OCI-LY7 (cell line): Measurements from ENCODE around the gene DNAAF8. TPM values are rescaled to one million over a fixed set of nuclear protein-coding genes. Genes with fewer than 3 reads are reported as not detected.
A peak's percentile ranks its signal among the peaks of the same experiment; 100 is the strongest.

Source experiments
- BruUV-seq: library from RNA; stranded (reverse); fragments of 400-500 nt; replicated peaks from 2 replicates; lab custom pipeline; 2021; lab: Mats Ljungman, UMichigan
- CTCF ChIA-PET: fragments of 300-600 bp; sonication (Branson Sonifier 250); formaldehyde crosslinking; loops from one replicate; lab custom pipeline; 2022; ENCODE audit warnings: antibody characterized with exemption; ENCODE audit not compliant: unreplicated experiment; lab: Charles Lee
- POLR2A ChIA-PET: fragments of 300-600 bp; sonication (Branson Sonifier 250); formaldehyde crosslinking; loops from one replicate; lab custom pipeline; 2022; ENCODE audit warnings: antibody characterized with exemption; lab: Charles Lee
- DNase-seq: peaks from one replicate; pipeline ENCODE4 v3.0.0-alpha.2; 2015; ENCODE audit warnings: low spot score
- H2AFZ ChIP-seq: fragments of 200-600 bp; sonication (generic), shearing (Covaris generic); 2 replicates; pipeline ENCODE4 v1.6.1; 2014; ENCODE audit warnings: mild to moderate bottlenecking, antibody characterized with exemption, low read length, moderate library complexity
- H3K27ac ChIP-seq: fragments of 200-600 bp; sonication (generic); 2 replicates; pipeline ENCODE4 v1.5.1; 2014; ENCODE audit warnings: mixed run types, low read depth, mild to moderate bottlenecking, moderate library complexity, low read length, inconsistent platforms; ENCODE audit not compliant: poor library complexity, severe bottlenecking
- H3K36me3 ChIP-seq: fragments of 200-600 bp; sonication (generic); 2 replicates; pipeline ENCODE4 v1.6.1; 2014; ENCODE audit warnings: mild to moderate bottlenecking, antibody characterized with exemption, low read length, moderate library complexity, mixed read lengths; ENCODE audit not compliant: insufficient read depth
- H3K4me1 ChIP-seq: fragments of 200-600 bp; sonication (generic); 2 replicates; pipeline ENCODE4 v1.5.1; 2014; ENCODE audit warnings: mild to moderate bottlenecking, low read length; ENCODE audit not compliant: insufficient read depth, poor library complexity, severe bottlenecking
- H3K4me2 ChIP-seq: fragments of 200-600 bp; sonication (generic); 2 replicates; pipeline ENCODE4 v1.6.1; 2014; ENCODE audit warnings: mild to moderate bottlenecking, low read length
- H3K4me3 ChIP-seq: fragments of 200-600 bp; sonication (generic); 2 replicates; pipeline ENCODE4 v1.5.1; 2014; ENCODE audit warnings: mild to moderate bottlenecking, low read depth, low read length; ENCODE audit not compliant: poor library complexity, severe bottlenecking
- H3K79me2 ChIP-seq: fragments of 200-600 bp; sonication (generic); 2 replicates; pipeline ENCODE4 v1.6.1; 2016; ENCODE audit warnings: low read depth, mild to moderate bottlenecking, low read length, moderate library complexity, mixed read lengths; ENCODE audit not compliant: insufficient read depth
- H3K9me2 ChIP-seq: fragments of 200-600 bp; sonication (generic); 2 replicates; pipeline ENCODE4 v1.6.1; 2016; ENCODE audit warnings: mild to moderate bottlenecking, low read length, mixed read lengths; ENCODE audit not compliant: insufficient read depth
- H3K9me3 ChIP-seq: fragments of 200-600 bp; sonication (generic); 2 replicates; pipeline ENCODE4 v1.6.1; 2014; ENCODE audit warnings: mild to moderate bottlenecking, mixed run types, low read length, mixed read lengths
- H4K20me1 ChIP-seq: fragments of 200-600 bp; sonication (generic); 2 replicates; pipeline ENCODE4 v1.6.1; 2014; ENCODE audit warnings: mild to moderate bottlenecking, antibody characterized with exemption, low read length, moderate library complexity, mixed read lengths; ENCODE audit not compliant: insufficient read depth
- EZH2phosphoT487 ChIP-seq: fragments of 200-600 bp; sonication (generic); IDR thresholded peaks from 2 replicates; pipeline ENCODE4 v1.6.1; 2018; ENCODE audit warnings: low read depth, borderline replicate concordance, mild to moderate bottlenecking, mixed run types, antibody characterized with exemption, low read length, moderate library complexity, mixed read lengths
- intact Hi-C: fragments of 100-400 bp; cut with micrococcal nuclease; formaldehyde crosslinking; loops from one replicate; pipeline ENCODE4 v1.10.0; 2022; ENCODE audit not compliant: unreplicated experiment
- total RNA-seq, 2 experiments: library from RNA; depleted of rRNA in 1 of 2; stranded (reverse); fragments of >200 nt in 1 of 2; shearing (Covaris generic) in 1 of 2; gene quantifications; 2 replicates each; pipeline ENCODE4 v1.2.3, GENCODE V29; 2014 to 2022
- TF ChIP-seq, protein P1 (sequence below): fragments of 200-600 bp; sonication (generic); conservative IDR thresholded peaks from 2 replicates; pipeline ENCODE4 v1.5.1; 2014; ENCODE audit warnings: mild to moderate bottlenecking, antibody characterized with exemption, low read length, moderate library complexity, mixed read lengths

DNAAF8 gene
- total RNA-seq, 2 experiments from 2014 or later: 0.38 to 1.1 TPM

DNA sequence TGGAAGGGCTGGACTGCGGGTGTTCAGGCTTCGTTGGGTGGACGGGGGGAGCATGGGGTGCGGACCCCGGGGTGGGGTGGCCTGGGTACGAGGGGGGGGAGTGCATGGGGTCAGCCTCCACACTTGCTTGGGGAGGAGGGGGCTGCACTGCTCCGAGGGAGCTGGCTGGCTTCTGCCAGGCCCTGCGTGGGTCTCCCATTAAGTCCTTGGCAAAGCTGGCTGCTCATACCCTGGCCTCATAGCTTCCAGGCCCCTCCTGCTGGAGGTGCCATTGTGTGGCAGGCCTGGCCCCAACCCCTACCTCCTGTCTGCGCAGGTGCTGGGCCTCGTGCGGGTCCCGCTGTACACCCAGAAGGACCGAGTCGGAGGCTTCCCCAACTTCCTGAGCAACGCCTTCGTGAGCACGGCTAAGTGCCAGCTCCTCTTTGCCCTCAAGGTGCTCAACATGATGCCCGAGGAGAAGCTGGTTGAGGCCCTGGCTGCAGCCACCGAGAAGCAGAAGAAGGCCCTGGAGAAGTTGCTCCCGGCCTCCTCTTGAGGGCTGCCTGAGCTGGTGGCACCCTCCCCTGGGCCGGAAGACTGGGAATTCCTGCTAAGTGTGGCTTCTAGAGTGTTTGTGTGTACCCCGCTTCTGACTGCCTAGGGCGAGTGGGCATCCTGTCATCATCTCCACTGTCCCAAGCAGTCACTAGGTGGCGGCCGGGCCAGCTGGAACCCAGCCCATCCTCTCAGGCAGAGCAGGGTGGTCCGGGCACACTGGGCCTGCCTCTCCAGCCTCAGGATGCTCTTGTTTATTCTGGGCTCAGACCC, 39.5 kb upstream of the DNAAF8 start:
- H3K4me1 ChIP-seq: peaks cover 12% of the 10 kb centered on the region

GRCh38 chr16:4695473-4696171, 38.7 kb upstream of the DNAAF8 start:
- Histone ChIP-seq H2AFZ (no peak overlapping the region), H3K4me2 (no peak overlapping the region), H3K4me3 (no peak overlapping the region), H3K27ac (no peak overlapping the region), H4K20me1 (0 out of 2 replicates have a peak, but pooled peaks cover 4% of the 10 kb centered on the region), H3K36me3 (peaks cover 43% of the 10 kb centered on the region; the same call in 1 of the 2 replicates), H3K9me2 (no peaks in the 10 kb centered on the region), H3K79me2 (no peaks in the 10 kb centered on the region), H3K9me3 (no peaks in the 10 kb centered on the region), H3K4me1 (peaks cover 12% of the 10 kb centered on the region)
- ChIA-PET CTCF (interaction anchor here (0.6 to 0.8 kb wide), 2 partner anchors 14 to 107 kb away, joined by 3 read pairs; no protein-coding TSS in a partner anchor), POLR2A (no interaction called here)
- no TSS peak for BruUV-seq
- DNase-seq: no peak
- intact Hi-C loops: no loop called here
- TF ChIP-seq EZH2phosphoT487: no peak
- TF ChIP-seq, protein P1, sequence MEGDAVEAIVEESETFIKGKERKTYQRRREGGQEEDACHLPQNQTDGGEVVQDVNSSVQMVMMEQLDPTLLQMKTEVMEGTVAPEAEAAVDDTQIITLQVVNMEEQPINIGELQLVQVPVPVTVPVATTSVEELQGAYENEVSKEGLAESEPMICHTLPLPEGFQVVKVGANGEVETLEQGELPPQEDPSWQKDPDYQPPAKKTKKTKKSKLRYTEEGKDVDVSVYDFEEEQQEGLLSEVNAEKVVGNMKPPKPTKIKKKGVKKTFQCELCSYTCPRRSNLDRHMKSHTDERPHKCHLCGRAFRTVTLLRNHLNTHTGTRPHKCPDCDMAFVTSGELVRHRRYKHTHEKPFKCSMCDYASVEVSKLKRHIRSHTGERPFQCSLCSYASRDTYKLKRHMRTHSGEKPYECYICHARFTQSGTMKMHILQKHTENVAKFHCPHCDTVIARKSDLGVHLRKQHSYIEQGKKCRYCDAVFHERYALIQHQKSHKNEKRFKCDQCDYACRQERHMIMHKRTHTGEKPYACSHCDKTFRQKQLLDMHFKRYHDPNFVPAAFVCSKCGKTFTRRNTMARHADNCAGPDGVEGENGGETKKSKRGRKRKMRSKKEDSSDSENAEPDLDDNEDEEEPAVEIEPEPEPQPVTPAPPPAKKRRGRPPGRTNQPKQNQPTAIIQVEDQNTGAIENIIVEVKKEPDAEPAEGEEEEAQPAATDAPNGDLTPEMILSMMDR: 0 out of 2 replicates have a peak, but pooled peaks have one; percentile 2

More for the DNA sequence above, 39.5 kb upstream of the DNAAF8 start:
- Histone ChIP-seq H3K27ac (no peak overlapping the region), H3K4me3 (peak overlapping the region; percentile 90), H3K9me3 (no peaks in the 10 kb centered on the region), H3K4me2 (peak overlapping the region; percentile 83), H3K79me2 (no peaks in the 10 kb centered on the region), H2AFZ (no peak overlapping the region), H4K20me1 (0 out of 2 replicates have a peak, but pooled peaks cover 4% of the 10 kb centered on the region), H3K9me2 (no peaks in the 10 kb centered on the region), H3K36me3 (peaks cover 42% of the 10 kb centered on the region; the same call in 1 of the 2 replicates)
- ChIA-PET POLR2A (interaction anchor here (0.6 kb wide), 1 partner anchor 53 kb away, joined by 3 read pairs; no protein-coding TSS in a partner anchor), CTCF (interaction anchor here (0.8 kb wide), 1 partner anchor 15 kb away, joined by 3 read pairs; no protein-coding TSS in a partner anchor)
- DNase-seq: no peak
- BruUV-seq: no TSS peak
- no peak for TF ChIP-seq EZH2phosphoT487
- TF ChIP-seq, protein P1: peak; percentile 48
- intact Hi-C loops: no loop called here
